Measurements from ENCODE around the gene SNX25. TPM values are rescaled to one million over a fixed set of nuclear protein-coding genes. Genes with fewer than 3 reads are reported as not detected.

The SNX25 gene
- total RNA-seq, 1 donor from 2014 or later: 40.6 TPM

GRCh38 chr4:185272245-185272644, 62.8 kb downstream of the SNX25 start:
- no peak overlapping the region for H3K4me3 ChIP-seq (ENCODE audit: low read depth, low read length)
- no peak for DNase-seq (ENCODE audit: low read depth)
- TF ChIP-seq CTCF (conservative IDR thresholded peaks at IDR 0.05; ENCODE audit: low read depth, low read length): no peak

- DNase-seq (ENCODE audit: low read depth): no peak
- TF ChIP-seq CTCF (conservative IDR thresholded peaks at IDR 0.05; ENCODE audit: low read depth, low read length): no peak
Measured at GRCh38 chr4:185275501-185275900, 66.1 kb downstream of the SNX25 start.

GRCh38 chr4:185276036-185276435, 66.6 kb downstream of the SNX25 start:
- no peak overlapping the region for H3K4me3 ChIP-seq (ENCODE audit: low read depth, low read length)
- DNase-seq (ENCODE audit: low read depth): no peak
- TF ChIP-seq CTCF (conservative IDR thresholded peaks at IDR 0.05; ENCODE audit: low read depth, low read length): no peak

More at GRCh38 chr4:185275501-185275900, 66.1 kb downstream of the SNX25 start:
- H3K4me3 ChIP-seq (ENCODE audit: low read depth, low read length): no peak overlapping the region

- H3K4me3 ChIP-seq (ENCODE audit: low read depth, low read length): no peak overlapping the region
- no peak for DNase-seq (ENCODE audit: low read depth)
- TF ChIP-seq CTCF (conservative IDR thresholded peaks at IDR 0.05; ENCODE audit: low read depth, low read length): no peak
Measured at GRCh38 chr4:185278716-185279115, 69.3 kb downstream of the SNX25 start.

- TF ChIP-seq CTCF (conservative IDR thresholded peaks at IDR 0.05; ENCODE audit: low read depth, low read length): no peak
- H3K4me3 ChIP-seq (ENCODE audit: low read depth, low read length): no peak overlapping the region
- DNase-seq (ENCODE audit: low read depth): no peak
Measured at GRCh38 chr4:185280608-185281007, 71.2 kb downstream of the SNX25 start.

GRCh38 chr4:185282968-185283367, 73.6 kb downstream of the SNX25 start:
- DNase-seq (ENCODE audit: low read depth): no peak
- H3K4me3 ChIP-seq (ENCODE audit: low read depth, low read length): no peak overlapping the region

More at GRCh38 chr4:185282968-185283367, 73.6 kb downstream of the SNX25 start:
- peak; percentile 28 for TF ChIP-seq CTCF (conservative IDR thresholded peaks at IDR 0.05; ENCODE audit: low read depth, low read length)
